Fibroblast of villous mesenchyme (primary cell): Measurements from ENCODE around the gene GSTM3. TPM values are rescaled to one million over a fixed set of nuclear protein-coding genes. Genes with fewer than 3 reads are reported as not detected.
"Not testable (repeated sequence)": the region's sequence is repeated elsewhere in the genome, so short reads cannot be mapped to it uniquely, and the experiment has no call there.

ENCODE experiments used
- DNase-seq: peaks from one replicate; pipeline ENCODE4 v3.0.0-alpha.2; 2010; ENCODE audit warnings: low read depth
- H3K4me3 ChIP-seq: 2 replicates; pipeline ENCODE4 v1.5.1; 2011; ENCODE audit warnings: low read depth, mild to moderate bottlenecking, low read length
- CTCF ChIP-seq: IDR thresholded peaks from 2 replicates; pipeline ENCODE4 v1.5.1; 2012; ENCODE audit warnings: low read depth, mild to moderate bottlenecking, low read length; ENCODE audit not compliant: insufficient read depth
- total RNA-seq: library from RNA; depleted of rRNA; stranded (reverse); fragments of >200 nt; gene quantifications from 2 replicates; pipeline ENCODE4 v1.2.3, GENCODE V29; 2012

The GSTM3 gene
- total RNA-seq, 1 donor, result 104 TPM

GRCh38 chr1:109751531-109752260, 10.9 kb upstream of the GSTM3 start:
- TF ChIP-seq CTCF, result no peak

GRCh38 chr1:109750920-109751319, 10.1 kb upstream of the GSTM3 start:
- no peak for DNase-seq
- TF ChIP-seq CTCF, result no peak
- no peak overlapping the region for H3K4me3 ChIP-seq

More at GRCh38 chr1:109751531-109752260, 10.9 kb upstream of the GSTM3 start:
- H3K4me3 ChIP-seq, result no peak overlapping the region
- DNase-seq, result no peak

- no peak overlapping the region for H3K4me3 ChIP-seq
- DNase-seq, result no peak
- no peak for TF ChIP-seq CTCF
Measured at GRCh38 chr1:109750241-109750882, 9.5 kb upstream of the GSTM3 start.

GRCh38 chr1:109749221-109749620, 8.4 kb upstream of the GSTM3 start:
- no peak for DNase-seq
- H3K4me3 ChIP-seq, result no peak overlapping the region
- TF ChIP-seq CTCF, result no peak

- not testable (repeated sequence) for DNase-seq, H3K4me3 ChIP-seq
Measured at GRCh38 chr1:109748311-109748710, 7.5 kb upstream of the GSTM3 start.

- peak overlapping the region; percentile 79 for H3K4me3 ChIP-seq
- peak; percentile 68 for DNase-seq
- no peak for TF ChIP-seq CTCF
Measured at GRCh38 chr1:109739738-109740614, 862 bp downstream of the GSTM3 start.
